HG03342 (cell line): ENCODE data around the gene LRRC37B.
"Not testable (repeated sequence)": the region's sequence is repeated elsewhere in the genome, so short reads cannot be mapped to it uniquely, and the experiment has no call there.

Experiments
- ATAC-seq: cut with Tn5 transposase; IDR thresholded peaks from one replicate; pipeline ENCODE4 v1.9.1; 2021; ENCODE audit warnings: mild to moderate bottlenecking, moderate library complexity; ENCODE audit not compliant: unreplicated experiment

LRRC37B gene

DNA sequence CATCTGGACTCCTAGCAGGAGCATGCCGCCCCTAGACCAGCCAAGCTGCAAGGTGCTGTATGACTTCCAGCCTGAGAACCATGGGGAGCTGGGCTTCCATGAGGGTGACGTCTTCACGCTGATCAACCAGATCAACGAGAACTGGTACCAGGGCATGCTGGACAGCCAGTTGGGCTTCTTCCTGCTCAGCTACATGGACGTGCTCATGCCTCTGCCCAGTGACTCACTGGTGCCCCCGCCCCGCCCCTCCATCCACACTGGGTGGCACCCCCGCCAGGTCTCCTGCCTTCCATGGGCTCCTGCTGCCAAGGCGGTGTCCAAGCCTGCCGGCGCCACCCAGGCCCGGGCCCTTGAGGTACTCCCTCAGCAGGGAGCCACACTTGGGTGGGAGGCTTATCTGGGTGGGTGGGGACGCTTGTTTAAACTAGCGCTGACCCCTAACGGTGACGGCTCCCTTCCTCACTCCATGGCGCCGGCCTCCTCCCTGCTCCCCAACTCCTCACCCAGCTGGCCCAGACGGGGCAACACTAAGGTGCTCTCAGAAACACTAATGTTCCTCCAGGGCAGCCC is 34.2 kb downstream of the LRRC37B start:
- ATAC-seq = not testable (repeated sequence)

DNA sequence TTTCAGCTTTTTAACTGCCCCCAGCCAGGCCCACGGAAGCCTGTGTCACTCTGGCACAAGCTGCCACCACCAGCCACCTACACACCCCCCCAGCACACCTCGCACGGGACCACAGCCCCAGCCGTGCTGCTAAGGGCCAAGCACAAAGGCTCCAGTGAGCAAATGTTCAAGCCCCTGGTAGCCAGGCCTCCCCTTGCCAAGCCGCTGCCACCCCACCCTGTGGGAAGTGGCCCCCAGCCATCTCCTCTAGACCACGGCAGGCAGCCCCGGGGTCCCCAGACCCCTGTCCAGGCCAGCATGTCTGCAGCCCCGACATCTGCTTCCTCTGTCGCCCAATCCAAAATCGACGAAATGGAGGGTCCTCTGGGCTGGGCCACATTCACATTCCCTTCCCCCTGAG is 35.1 kb downstream of the LRRC37B start:
- ATAC-seq = not testable (repeated sequence)

DNA sequence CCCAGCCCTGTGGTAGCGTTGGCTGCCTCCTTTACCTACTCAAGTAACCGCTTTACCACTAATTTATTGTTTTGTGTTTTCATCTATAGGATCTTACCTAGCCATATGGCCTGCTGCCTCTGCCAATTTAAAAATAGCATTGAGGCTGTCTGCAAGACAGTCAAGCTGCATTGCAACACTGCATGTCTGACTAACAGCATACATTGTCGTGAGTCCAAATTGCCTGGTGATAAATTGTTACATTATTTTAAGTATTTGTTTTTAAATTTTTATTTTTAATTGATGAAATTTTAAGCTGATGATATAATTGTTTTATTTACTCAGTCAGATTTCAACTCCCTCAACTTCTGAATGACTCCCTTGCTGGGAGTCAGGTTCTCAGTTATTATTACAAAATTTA is 38.4 kb downstream of the LRRC37B start:
- ATAC-seq = not testable (repeated sequence)

DNA sequence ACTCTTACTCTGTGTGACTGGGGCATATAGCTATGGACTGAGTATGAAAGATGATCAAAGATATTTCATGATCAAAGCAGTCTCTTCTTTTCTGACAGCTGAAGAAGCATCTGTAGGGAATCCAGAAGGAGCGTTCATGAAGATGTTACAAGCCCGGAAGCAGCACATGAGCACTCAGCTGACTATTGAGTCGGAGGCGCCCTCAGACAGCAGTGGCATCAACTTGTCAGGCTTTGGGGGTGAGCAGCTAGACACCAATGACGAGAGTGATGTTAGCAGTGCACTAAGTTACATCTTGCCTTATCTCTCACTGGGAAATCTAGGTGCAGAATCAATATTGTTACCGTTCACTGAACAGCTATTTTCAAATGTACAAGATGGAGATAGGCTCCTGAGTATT is 40.5 kb downstream of the LRRC37B start:
- not testable (repeated sequence) for ATAC-seq

DNA sequence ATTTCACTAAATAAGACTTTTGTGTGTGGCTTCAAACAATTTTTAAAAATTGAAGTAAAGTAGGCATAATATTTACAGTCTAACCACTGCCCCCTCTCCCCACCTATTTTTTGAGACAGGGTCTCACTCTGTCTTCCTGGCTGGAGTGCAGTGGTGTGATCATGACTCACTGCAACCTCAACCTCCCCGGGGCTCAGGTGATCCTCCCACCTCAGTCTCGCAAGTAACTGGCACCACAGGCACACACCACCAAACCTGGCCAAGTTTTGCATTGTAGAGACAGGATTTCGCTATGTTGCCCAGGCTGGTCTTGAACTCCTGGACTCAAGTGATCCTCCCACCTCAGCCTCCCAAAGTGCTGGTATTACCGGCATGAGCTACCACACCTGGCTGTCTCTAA is 47.8 kb downstream of the LRRC37B start:
- not testable (repeated sequence) for ATAC-seq

DNA sequence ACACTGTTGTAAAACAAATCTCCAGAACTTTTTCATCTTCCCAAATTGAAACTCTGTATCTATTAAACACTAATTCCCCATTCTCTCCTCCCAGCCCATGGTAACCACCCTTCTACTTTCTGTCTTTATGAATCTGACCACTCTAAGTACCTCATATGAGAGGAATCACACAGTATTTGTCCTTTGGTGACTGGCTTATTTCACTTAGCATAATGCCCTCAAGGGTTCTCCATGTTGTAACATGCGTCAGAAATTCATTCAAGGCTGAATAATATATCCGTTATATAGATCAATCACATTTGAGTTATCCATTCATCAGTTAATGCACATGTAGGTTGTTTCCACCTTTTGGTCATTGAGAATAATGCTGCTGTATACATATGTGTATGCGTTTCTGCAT is 48.2 kb downstream of the LRRC37B start:
- ATAC-seq = not testable (repeated sequence)

DNA sequence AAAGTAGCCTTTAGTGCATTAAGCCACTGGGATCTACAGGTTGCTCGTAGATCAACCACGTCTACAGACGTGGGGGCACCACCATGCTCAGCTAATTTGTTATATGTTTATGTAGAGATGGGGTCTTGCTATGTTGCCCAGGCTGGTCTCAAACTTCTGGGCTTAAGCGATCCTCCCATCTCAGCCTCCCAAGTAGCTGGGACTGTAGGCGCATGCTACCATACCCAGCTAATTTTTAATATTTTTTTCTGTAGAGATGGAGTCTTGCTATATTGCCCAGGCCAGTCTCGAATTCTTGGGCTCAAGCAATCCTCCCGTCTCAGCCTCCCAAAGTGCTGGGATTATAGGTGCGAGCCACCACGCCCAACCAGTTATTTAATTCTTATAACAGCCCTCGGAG is 49.3 kb downstream of the LRRC37B start:
- ATAC-seq = not testable (repeated sequence)

DNA sequence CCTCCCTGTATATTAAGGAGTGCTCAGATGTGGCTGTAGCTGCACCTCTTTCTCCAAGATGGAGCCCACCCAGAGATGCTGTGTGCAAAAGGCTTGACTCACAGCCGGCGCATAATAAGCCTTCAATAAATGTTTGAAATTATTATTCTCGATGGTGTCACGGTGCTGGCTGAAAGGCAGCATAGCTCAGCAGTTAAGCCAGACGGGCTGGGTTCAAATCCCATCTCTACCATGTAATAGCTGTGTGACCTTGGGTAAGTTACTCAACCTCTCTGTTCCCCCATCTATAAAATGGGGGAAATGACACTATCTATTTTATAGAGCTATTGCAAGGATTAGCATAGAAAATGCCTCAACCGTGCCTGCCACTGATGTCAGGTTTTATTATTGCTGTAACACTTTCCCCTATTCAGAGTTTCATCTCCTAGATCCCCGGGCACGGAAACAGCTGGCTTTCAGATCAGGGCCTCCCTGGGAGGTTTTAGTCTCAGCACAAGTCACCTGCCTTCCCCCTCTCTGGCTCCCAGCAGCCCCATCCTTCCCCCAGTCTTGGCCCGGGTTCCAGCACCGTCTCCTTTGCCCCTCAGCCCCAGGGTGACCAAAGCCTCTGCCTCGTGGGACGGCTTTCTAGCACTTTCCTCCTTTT is 50.4 kb downstream of the LRRC37B start:
- not testable (repeated sequence) for ATAC-seq

DNA sequence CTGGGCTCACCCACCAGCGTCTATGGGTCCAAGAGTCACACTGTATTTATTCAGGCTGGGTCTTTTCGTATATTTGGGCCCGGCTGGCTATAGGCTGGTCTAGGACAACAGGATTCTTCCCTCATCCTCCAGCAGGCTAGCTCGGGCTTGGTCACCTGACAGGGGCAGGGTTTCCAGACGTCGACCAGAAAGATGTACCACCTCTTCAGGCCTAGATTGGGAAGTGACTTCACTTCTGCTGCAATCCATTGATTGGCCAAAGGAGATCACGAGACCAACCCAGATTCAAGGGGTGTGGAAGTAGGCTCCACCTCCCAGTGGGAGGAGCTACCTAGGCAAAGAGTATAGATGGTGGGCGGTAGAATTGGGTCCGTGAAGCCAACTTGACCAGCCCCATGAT is 53.5 kb downstream of the LRRC37B start:
- peak; percentile 51 for ATAC-seq

DNA sequence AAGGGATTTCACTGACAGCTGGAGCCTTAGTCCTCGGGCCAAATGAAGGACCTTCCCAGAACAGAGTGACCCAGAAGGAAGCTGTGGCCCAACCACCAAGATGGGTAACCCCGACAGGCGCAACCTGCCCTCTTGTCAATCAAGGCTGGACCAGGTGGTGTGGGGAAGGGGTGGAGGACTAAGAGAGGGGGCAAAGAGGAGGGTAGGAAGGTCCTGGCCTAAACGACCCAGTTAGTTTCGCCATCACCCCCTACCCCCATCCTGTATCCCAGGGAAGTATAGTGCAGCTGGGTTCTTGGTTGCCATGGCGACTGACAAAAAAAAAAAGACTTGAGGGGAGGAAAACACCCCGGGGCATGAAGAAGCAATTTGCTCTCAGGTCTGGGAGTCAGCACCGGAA is 54.7 kb downstream of the LRRC37B start:
- not testable (repeated sequence) for ATAC-seq

DNA sequence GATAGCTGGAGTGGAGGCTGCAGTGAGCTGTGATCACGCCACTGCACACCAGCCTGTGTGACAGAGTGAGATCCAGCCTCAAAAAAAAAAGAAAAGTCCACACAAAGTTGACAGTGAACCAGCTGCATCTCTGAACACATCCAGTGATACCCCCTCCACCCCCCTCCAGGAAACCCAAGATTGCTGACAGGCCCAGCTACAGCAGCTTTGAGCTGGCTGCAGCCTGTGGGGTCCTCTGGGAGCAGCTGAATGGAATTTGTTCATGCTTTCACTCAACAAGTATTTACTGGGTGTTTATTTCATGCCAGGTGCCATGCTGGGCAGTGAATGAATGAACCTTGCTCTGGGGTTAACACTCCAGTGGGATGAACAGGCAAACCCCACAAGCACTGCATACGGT is 56.9 kb downstream of the LRRC37B start:
- ATAC-seq = not testable (repeated sequence)

DNA sequence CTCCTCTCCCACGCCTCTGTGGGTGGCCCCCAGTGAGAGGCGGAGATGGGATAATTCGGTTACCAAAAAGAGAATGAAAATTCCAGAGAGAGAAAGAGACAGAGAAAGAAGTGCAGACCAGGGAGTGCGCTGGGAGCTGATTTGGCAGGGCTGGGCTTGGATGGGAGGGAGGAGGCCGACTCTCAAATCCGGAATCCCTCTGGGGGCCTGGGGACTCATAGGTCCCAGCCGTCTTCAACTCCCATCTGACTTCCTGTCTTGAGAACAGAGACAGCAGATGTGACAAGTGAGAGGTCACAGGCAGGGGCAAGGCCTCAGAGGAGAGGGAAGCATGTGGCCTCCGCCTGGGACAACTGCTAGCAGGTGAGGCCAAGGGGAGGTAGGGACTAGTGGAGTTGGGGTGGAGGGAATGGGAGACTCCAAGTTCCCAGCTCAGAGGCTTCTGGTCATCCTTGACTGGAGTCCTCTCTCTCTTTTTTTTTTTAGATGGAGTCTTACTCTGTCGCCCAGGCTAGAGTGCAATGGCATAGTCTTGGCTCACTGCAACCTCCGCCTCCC is 59.0 kb downstream of the LRRC37B start:
- ATAC-seq = not testable (repeated sequence)

DNA sequence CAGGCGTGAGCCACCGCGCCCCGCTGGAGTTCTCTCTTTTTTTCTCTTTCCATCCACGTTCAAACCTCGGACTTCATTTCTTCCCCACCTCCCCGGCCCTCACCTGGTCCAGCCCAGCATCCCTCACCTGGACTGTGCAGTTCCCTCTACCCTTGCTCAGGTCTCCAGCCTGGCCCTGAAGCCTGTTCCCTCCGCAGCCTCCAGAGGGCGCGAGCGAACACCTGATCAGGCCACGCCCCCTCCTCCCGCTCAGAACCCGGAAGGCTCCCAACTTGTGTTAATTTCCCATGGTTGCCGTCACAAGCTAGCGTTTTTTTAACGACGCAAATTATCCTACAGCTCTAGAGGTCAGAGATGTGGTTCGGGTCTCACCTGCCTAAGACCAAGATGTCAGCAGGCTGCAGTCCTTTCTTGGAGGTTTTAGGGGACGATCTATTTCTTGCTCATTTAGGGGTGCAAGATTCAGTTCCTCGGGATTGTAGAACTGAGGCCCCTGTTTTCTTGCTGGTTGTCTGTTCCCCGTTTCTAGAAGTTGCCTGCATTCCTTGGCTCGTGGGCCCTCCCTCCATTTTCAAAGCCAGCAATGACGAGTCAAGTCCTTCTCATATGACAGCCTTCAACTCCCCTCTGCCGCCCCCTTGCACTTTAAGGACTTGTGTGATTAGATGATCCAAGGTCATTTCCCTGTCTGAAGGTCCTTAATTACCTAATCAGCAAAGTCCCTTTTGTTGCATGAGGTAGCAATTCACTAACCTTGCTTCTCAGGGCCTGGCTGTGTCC is 59.9 kb downstream of the LRRC37B start:
- peak; percentile 67 for ATAC-seq

DNA sequence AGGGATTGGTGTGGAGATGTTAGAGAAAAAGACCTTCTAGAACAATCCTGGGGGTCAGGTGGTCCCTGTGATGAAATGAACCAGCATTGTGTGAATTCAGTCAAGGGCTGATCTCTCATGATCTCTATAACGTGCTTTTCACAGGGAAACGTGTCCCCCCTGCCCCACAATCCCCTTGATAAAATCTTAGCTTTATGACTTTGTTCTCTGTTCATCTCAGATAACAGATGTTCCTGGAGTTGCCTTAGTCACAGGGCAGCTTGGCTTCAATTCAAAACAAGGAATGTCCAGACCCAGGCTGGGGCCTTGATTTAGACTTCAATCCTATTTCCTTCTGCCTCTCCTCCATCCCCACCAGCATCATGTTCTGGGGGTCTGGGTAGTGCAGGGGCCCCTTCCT is 61.9 kb downstream of the LRRC37B start:
- not testable (repeated sequence) for ATAC-seq

DNA sequence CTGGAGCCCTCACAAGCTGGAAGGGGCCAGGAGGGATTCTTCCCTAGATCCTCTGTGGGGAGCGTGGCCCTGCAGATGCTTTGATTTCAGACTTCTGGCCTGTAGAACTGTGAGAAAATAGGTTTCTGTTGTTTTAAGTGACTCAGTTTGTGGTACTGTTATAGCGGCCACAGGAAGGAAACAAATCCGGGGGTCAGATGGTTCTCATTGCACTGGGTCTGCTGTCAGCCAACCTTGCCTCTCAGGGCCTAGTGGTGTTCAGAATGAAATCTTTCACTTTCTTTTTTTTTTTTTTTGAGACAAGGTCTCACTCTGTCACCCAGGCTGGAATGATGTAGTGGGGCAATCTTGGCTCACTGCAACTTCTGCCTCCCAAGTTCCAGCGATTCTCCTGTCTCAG is 64.8 kb downstream of the LRRC37B start:
- ATAC-seq = peak; percentile 85

DNA sequence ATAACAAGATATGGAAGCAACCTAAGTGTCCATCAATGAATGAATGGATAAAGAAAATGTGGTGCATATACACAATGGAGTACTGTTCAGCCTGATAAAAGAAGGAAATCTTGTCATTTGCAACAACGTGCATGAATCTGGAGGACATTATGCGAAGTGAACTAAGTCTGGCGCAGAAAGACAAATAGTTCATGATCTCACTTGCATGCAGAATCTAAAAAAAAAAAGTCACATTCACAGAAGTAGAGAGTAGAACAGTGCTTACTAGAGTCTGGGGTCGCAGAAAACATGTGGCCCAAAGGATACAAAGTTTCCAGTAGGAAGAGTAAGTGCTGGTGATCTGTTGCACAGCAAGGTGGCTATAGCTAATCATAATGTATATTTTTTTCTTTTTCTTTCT is 65.9 kb downstream of the LRRC37B start:
- ATAC-seq = not testable (repeated sequence)

DNA sequence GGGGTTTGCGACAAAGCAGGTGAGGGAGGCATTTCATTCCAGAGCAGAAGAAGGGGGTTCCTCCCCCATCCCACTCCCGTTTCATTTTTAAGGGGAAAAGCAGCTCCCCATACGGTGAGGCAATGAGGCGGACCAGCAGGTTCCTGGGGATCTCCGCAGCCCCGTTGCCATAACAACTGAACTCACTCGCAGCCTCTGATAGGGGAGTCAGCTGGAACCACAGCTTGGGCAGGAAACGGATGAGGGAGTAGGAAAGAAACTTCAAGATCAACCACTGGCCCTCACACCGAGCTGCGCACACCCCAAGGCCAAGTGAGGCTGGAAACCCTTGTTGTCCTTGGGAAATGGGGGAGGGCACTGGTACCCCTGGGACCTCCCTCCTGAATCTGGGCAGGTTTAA is 72.6 kb downstream of the LRRC37B start:
- peak; percentile 85 for ATAC-seq

DNA sequence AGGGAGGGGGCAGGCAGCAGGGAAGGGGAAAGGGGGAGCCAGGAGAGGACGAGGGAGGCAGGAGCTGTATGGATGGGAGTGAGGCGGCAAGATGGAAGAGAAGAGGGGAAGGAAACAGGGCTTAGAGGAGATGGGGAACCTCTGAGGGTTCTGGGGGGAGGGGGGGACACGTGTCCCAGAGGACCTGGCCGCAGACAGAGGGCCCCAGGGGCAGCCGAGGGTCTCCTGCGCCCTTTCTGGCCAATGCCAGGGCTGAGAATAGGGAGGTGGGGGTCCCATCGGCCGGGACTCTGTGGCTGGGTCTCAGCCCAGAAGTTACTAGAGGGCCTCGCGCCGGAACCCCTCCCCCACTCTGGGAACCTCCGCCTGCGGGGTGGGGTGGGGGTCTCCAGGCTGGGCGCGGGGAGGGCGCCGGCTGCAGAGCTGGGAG is 76.4 kb downstream of the LRRC37B start:
- ATAC-seq = not testable (repeated sequence)

DNA sequence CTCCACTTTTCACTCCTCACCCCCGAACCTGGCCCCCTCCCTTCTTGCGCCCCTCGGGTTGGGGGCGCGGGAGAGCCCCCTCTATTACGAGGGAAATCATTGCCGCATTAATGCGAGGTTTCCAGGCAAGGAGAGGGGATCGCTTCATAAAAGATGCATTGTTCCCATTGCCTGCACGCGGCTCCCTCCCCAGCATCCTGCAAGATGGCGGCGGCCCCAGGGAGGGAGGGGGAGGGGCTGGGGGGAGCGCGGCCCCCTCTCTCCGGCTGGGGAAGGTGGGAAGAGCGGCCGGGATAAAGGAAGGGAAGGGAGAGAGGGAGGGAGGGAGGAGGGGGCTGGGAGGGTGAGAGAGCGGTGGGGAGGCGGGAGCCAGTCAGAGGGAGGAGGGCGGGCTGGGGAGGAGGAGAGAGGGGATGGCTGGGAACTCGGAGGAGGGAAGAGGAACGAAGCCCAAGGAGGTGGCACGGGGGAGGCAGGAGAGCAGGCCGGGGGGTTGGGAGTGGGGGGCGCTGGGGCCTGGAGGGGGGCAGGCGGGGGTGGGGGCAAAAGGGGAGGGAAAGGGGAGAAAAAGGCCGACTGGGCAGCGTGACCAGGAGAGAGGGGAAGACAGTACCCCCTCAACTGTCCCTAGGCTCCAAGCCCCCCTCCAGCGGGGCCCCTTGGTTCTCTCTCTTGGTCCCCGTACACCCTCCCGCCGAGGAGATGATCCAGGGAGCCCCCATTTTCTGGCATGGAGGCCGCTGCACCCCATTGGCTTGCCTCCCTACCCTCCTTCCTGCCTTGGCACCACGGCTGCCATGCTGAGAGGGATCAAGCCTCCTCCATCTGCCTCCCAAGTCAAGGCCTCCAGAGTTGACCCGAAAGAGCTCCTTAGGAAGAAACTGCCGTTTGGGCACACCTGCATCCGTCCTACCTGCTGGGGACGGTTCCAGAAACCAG is 77.1 kb downstream of the LRRC37B start:
- ATAC-seq = not testable (repeated sequence)
